ENCODE results near the gene LFNG.

Gene LFNG

GRCh38 chr7:2572101-2572842 is 52.7 kb downstream of the LFNG start:
- no peak for DNase-seq (ENCODE audit: low spot score)

- DNase-seq (ENCODE audit: low spot score): no peak
Measured at GRCh38 chr7:2573761-2574160, 54.2 kb downstream of the LFNG start.

- no peak for DNase-seq (ENCODE audit: low spot score)
Measured at GRCh38 chr7:2575046-2575732, 55.6 kb downstream of the LFNG start.

- DNase-seq (ENCODE audit: low spot score): no peak
Measured at GRCh38 chr7:2575733-2576340, 56.3 kb downstream of the LFNG start.

GRCh38 chr7:2576742-2577491 is 57.3 kb downstream of the LFNG start:
- no peak for DNase-seq (ENCODE audit: low spot score)
